Measurements from ENCODE around the gene LDLRAD3. TPM values are rescaled to one million over a fixed set of nuclear protein-coding genes. Genes with fewer than 3 reads are reported as not detected.

Gene LDLRAD3
- total RNA-seq, 1 donor from 2014 or later = 7.7 TPM

GRCh38 chr11:35967042-35967441, 23.2 kb downstream of the LDLRAD3 start:
- Histone ChIP-seq H3K36me3 (no peaks in the 10 kb centered on the region), H3K4me1 (peaks cover 10% of the 10 kb centered on the region), H3K4me3 (no peak overlapping the region), H3K27me3 (ENCODE audit: low read depth) (no peaks in the 10 kb centered on the region), H3K27ac (no peak overlapping the region), H3K9me3 (no peaks in the 10 kb centered on the region)
- DNase-seq (no peak), ATAC-seq (no peak)
- no peak for TF ChIP-seq CTCF (IDR thresholded peaks at IDR 0.05)
- intact Hi-C loops (cut with DNase I) = no loop called here

- TF ChIP-seq CTCF (IDR thresholded peaks at IDR 0.05) = no peak
- Histone ChIP-seq H3K27ac (no peak overlapping the region), H3K4me3 (no peak overlapping the region), H3K4me1 (peaks cover 10% of the 10 kb centered on the region), H3K36me3 (no peaks in the 10 kb centered on the region), H3K9me3 (no peaks in the 10 kb centered on the region), H3K27me3 (ENCODE audit: low read depth) (no peaks in the 10 kb centered on the region)
- no peak for DNase-seq
- no peak for ATAC-seq
- intact Hi-C loops (cut with DNase I) = no loop called here
Measured at GRCh38 chr11:35968386-35969088, 24.7 kb downstream of the LDLRAD3 start.

- Histone ChIP-seq H3K4me1 (peaks cover 10% of the 10 kb centered on the region), H3K4me3 (no peak overlapping the region), H3K9me3 (no peaks in the 10 kb centered on the region), H3K27ac (no peak overlapping the region), H3K27me3 (ENCODE audit: low read depth) (no peaks in the 10 kb centered on the region), H3K36me3 (no peaks in the 10 kb centered on the region)
- ATAC-seq (peak; percentile 69 to 73), DNase-seq (peak; percentile 50)
- intact Hi-C loops (cut with DNase I) = no loop called here
- no peak for TF ChIP-seq CTCF (IDR thresholded peaks at IDR 0.05)
Measured at GRCh38 chr11:35969089-35970042, 25.5 kb downstream of the LDLRAD3 start.

- DNase-seq = no peak
- intact Hi-C loops (cut with DNase I) = no loop called here
- H3K27ac ChIP-seq = no peak overlapping the region
Measured at GRCh38 chr11:35970445-35970844, 26.6 kb downstream of the LDLRAD3 start.

More at GRCh38 chr11:35970445-35970844, 26.6 kb downstream of the LDLRAD3 start:
- Histone ChIP-seq H3K9me3 (no peaks in the 10 kb centered on the region), H3K4me3 (no peak overlapping the region), H3K27me3 (ENCODE audit: low read depth) (no peaks in the 10 kb centered on the region), H3K4me1 (peaks cover 10% of the 10 kb centered on the region), H3K36me3 (no peaks in the 10 kb centered on the region)
- no peak for ATAC-seq
- no peak for TF ChIP-seq CTCF (IDR thresholded peaks at IDR 0.05)

All from lower lobe of right lung (tissue), 2 donors.